Thyroid gland (tissue), 4 donors: ENCODE results near the gene AQP4. TPM values are rescaled to one million over a fixed set of nuclear protein-coding genes. Genes with fewer than 3 reads are reported as not detected.

Source experiments
- DNase-seq, 2 donors: peaks; one replicate each; pipeline ENCODE4 v3.0.0-alpha.2; 2019
- H3K27ac ChIP-seq, 3 donors: fragments of 200-600 bp; sonication (generic); 1 replicate in 2 of 3; 2 replicates in 1 of 3; pipeline ENCODE4 v1.5.1; 2016 to 2019; ENCODE audit warnings: mild to moderate bottlenecking in 1 of 3, moderate library complexity in 1 of 3
- H3K27me3 ChIP-seq: fragments of 200-600 bp; sonication (generic); one replicate; pipeline ENCODE4 v1.5.1; 2019
- H3K36me3 ChIP-seq, 2 donors: fragments of 200-600 bp; sonication (generic); one replicate each; pipeline ENCODE4 v1.5.1; 2016 to 2019
- H3K4me1 ChIP-seq, 2 donors: fragments of 200-600 bp; sonication (generic); one replicate each; pipeline ENCODE4 v1.5.1; 2017 to 2019
- H3K4me3 ChIP-seq, 3 donors: fragments of 200-600 bp; sonication (generic); replicated peaks in 1 of 3; 1 replicate in 2 of 3; 2 replicates in 1 of 3; pipeline ENCODE4 v1.5.1; 2016; ENCODE audit warnings: mild to moderate bottlenecking in 1 of 3
- H3K9me3 ChIP-seq: fragments of 200-600 bp; sonication (generic); one replicate; pipeline ENCODE4 v1.5.1; 2017
- CTCF ChIP-seq, 6 experiments: fragments of 200-600 bp in 3 of 6; fragments of 450-650 bp in 3 of 6; sonication (generic) in 3 of 6; IDR thresholded peaks; one replicate each; pipeline ENCODE4 v1.5.1; 2016 to 2019; ENCODE audit warnings: antibody characterized with exemption in 6 of 6, mild to moderate bottlenecking in 2 of 6, inconsistent platforms in 1 of 6, moderate library complexity in 1 of 6
- POLR2A ChIP-seq, 2 donors: fragments of 450-650 bp; IDR thresholded peaks; one replicate each; pipeline ENCODE4 v1.6.1; 2017; ENCODE audit warnings: antibody characterized with exemption in 2 of 2, mild to moderate bottlenecking in 2 of 2, moderate library complexity in 1 of 2
- WGBS, 2 donors: methylation state at CpG; one replicate each; pipeline ENCODE4 v1.1.5; 2017; 5-methylcytosine and 5-hydroxymethylcytosine counted together
- intact Hi-C: fragments of 100-400 bp; cut with DNase I; formaldehyde crosslinking; loops from one replicate; pipeline ENCODE4 v1.15.1; 2023
- total RNA-seq, 4 donors: library from RNA; depleted of rRNA; stranded (reverse); fragments of >200 nt; gene quantifications; one replicate each; pipeline ENCODE4 v1.2.3, GENCODE V29; 2016

AQP4 gene
- 10 to 100 TPM; 18.9 to 61.7 (median 31.2) TPM for total RNA-seq

- H3K4me1 ChIP-seq = peaks cover 25 to 47% of the 10 kb centered on the region in 2 donors
- H3K36me3 ChIP-seq = no peaks in the 10 kb centered on the region
- intact Hi-C loops = no loop called here
- H3K27ac ChIP-seq = peak within 1 kb of the TSS; percentile 57 to 87 (median 74)
- H3K27me3 ChIP-seq = no peaks in the 10 kb centered on the region
- H3K4me3 ChIP-seq = peak within 1 kb of the TSS in 1 of 3 donors; percentile 37
- 15 to 22% methylated on average over 5 of the region's 5 CpGs for WGBS, 2 donors
- H3K9me3 ChIP-seq = no peaks in the 10 kb centered on the region
- peak; percentile 79 to 86 for DNase-seq
- no peak for TF ChIP-seq CTCF (IDR thresholded peaks at IDR 0.05)
- peak; percentile 43 to 84 for TF ChIP-seq POLR2A (IDR thresholded peaks at IDR 0.05)
These were observed at the start of gene AQP4 for GRCh38 chr18:26865557-26865956. Gene AQP4 (minus strand): TSS chr18:26865707. CDS start chr18:26865689, 18 bp downstream.

GRCh38 chr18:26911840-26912239, 46.3 kb upstream of the AQP4 start:
- TF ChIP-seq CTCF (IDR thresholded peaks at IDR 0.05) (no peak), POLR2A (IDR thresholded peaks at IDR 0.05) (no peak)
- Histone ChIP-seq H3K4me3 (no peak overlapping the region), H3K4me1 (peaks cover 8 to 19% of the 10 kb centered on the region in 2 donors), H3K27ac (peak overlapping the region; percentile 45 to 56 (median 51)), H3K27me3 (no peaks in the 10 kb centered on the region), H3K9me3 (no peaks in the 10 kb centered on the region), H3K36me3 (no peaks in the 10 kb centered on the region)
- intact Hi-C loops = no loop called here
- DNase-seq = peak; percentile 59 to 67
- 14 to 26% methylated on average over 4 of the region's 4 CpGs for WGBS, 2 donors

DNA sequence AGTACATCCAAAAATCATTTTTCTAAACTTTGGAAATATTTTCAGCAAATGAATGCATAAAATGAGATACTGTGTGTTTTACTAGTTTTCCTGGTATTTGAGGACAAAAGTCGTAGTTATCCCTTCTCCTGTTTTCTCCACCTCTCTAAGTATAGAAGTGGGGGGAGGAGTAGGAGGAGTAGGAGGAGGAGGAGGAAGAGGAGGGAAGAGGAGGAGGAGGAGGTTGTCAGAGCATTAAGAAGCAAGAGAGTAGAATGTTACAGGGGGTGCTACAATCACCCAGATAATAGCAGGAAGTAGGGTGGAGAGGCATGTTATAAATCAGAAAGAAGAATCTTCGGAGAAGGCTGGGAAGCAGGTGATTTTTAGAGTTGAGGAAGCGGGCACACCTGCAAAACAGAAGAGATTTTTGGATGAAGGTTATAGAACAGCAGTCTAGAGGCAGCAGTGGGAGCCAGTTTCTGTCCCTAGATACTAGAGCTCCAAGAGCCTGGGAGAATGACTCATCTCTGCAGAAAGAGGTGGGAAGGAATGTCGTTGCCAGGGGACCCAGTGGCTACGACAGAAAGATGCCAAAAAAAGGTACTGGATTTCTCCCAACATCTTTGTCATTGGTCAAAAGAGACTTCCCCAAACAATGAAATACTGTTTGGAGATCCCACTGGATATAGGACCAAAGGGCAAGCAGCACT, 44.2 kb upstream of the AQP4 start:
- peak; percentile 10 to 18 for DNase-seq
- Histone ChIP-seq H3K27me3 (no peaks in the 10 kb centered on the region), H3K36me3 (no peaks in the 10 kb centered on the region), H3K27ac (no peak overlapping the region), H3K4me3 (no peak overlapping the region), H3K9me3 (no peaks in the 10 kb centered on the region), H3K4me1 (peaks cover 8 to 19% of the 10 kb centered on the region in 2 donors)
- no peak for TF ChIP-seq CTCF (IDR thresholded peaks at IDR 0.05)
- TF ChIP-seq POLR2A (IDR thresholded peaks at IDR 0.05) = no peak
- intact Hi-C loops = no loop called here
- 49 to 61% methylated on average over 5 of the region's 5 CpGs for WGBS, 2 donors

DNA sequence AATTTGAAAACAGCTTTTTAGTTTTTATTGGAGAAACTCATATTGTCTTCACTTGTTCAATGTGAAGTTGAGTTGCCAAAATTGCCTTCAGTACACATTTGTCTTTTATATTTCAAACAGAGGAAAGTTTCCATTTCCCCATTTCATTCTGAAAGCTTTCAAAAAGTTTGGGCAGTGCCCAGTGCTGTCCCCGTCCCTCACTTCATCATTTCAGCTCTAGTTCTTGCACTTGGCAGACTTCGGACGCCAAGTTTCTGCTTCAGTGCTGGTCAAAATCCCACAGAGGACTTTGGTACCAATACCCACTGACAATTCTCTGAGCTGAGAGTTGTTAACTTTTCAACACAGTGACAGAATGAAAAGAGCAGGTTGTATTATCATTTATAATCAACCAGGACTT, 43.4 kb upstream of the AQP4 start:
- Histone ChIP-seq H3K4me3 (no peak overlapping the region), H3K27ac (no peak overlapping the region), H3K9me3 (no peaks in the 10 kb centered on the region), H3K36me3 (no peaks in the 10 kb centered on the region), H3K27me3 (no peaks in the 10 kb centered on the region), H3K4me1 (peaks cover 8 to 19% of the 10 kb centered on the region in 2 donors)
- intact Hi-C loops = no loop called here
- no peak for TF ChIP-seq POLR2A (IDR thresholded peaks at IDR 0.05)
- no peak for TF ChIP-seq CTCF (IDR thresholded peaks at IDR 0.05)
- WGBS, 2 donors = 49 to 55% methylated on average over 3 of the region's 3 CpGs
- peak in 1 of 2 donors; percentile 22 for DNase-seq

GRCh38 chr18:26902291-26902690, 36.8 kb upstream of the AQP4 start:
- intact Hi-C loops = no loop called here
- no peak overlapping the region for H3K27ac ChIP-seq
- no peaks in the 10 kb centered on the region for H3K27me3 ChIP-seq
- H3K4me3 ChIP-seq = no peak overlapping the region
- no peaks in the 10 kb centered on the region for H3K36me3 ChIP-seq
- H3K4me1 ChIP-seq = no peaks in the 10 kb centered on the region
- DNase-seq = no peak
- 89 to 94% methylated on average over 5 of the region's 5 CpGs for WGBS, 2 donors
- TF ChIP-seq CTCF (IDR thresholded peaks at IDR 0.05) (no peak), POLR2A (IDR thresholded peaks at IDR 0.05) (no peak)
- H3K9me3 ChIP-seq = no peaks in the 10 kb centered on the region
